GM21576 (cell line): ENCODE measurements around the gene TCEAL4.

Experiments used
- ATAC-seq: cut with Tn5 transposase; IDR thresholded peaks from one replicate; pipeline ENCODE4 v1.9.1; 2021; ENCODE audit warnings: mild to moderate bottlenecking, moderate library complexity; ENCODE audit not compliant: unreplicated experiment

The TCEAL4 gene

GRCh38 chrX:103585411-103586313 is at the start of gene TCEAL4:
TSS of gene TCEAL4 (plus strand) at chrX:103585515. CDS start at chrX:103586676, 1,161 bp downstream.
- peak; percentile 84 for ATAC-seq

GRCh38 chrX:103536071-103536470 is 49.2 kb upstream of the TCEAL4 start:
- ATAC-seq = no peak

- ATAC-seq = no peak
Observed at GRCh38 chrX:103536732-103537131, 48.6 kb upstream of the TCEAL4 start.

GRCh38 chrX:103537871-103538387 is 47.4 kb upstream of the TCEAL4 start:
- ATAC-seq = no peak

GRCh38 chrX:103538728-103539127 is 46.6 kb upstream of the TCEAL4 start:
- no peak for ATAC-seq

- ATAC-seq = no peak
Observed at GRCh38 chrX:103539695-103540094, 45.6 kb upstream of the TCEAL4 start.

GRCh38 chrX:103540145-103540544 is 45.2 kb upstream of the TCEAL4 start:
- ATAC-seq = no peak

- ATAC-seq = no peak
Observed at GRCh38 chrX:103549916-103550315, 35.4 kb upstream of the TCEAL4 start.

GRCh38 chrX:103550415-103551051 is 34.8 kb upstream of the TCEAL4 start:
- no peak for ATAC-seq

GRCh38 chrX:103552236-103552635 is 33.1 kb upstream of the TCEAL4 start:
- ATAC-seq = no peak

GRCh38 chrX:103554687-103555424 is 30.5 kb upstream of the TCEAL4 start:
- peak; percentile 95 for ATAC-seq

- ATAC-seq = no peak
Observed at GRCh38 chrX:103556963-103557612, 28.2 kb upstream of the TCEAL4 start.

GRCh38 chrX:103560256-103560655 is 25.1 kb upstream of the TCEAL4 start:
- ATAC-seq = no peak

GRCh38 chrX:103562801-103563200 is 22.5 kb upstream of the TCEAL4 start:
- no peak for ATAC-seq

GRCh38 chrX:103565197-103565596 is 20.1 kb upstream of the TCEAL4 start:
- ATAC-seq = no peak

GRCh38 chrX:103565752-103566151 is 19.6 kb upstream of the TCEAL4 start:
- ATAC-seq = no peak

GRCh38 chrX:103571121-103571520 is 14.2 kb upstream of the TCEAL4 start:
- ATAC-seq = no peak

- ATAC-seq = no peak
Observed at GRCh38 chrX:103571726-103572125, 13.6 kb upstream of the TCEAL4 start.

GRCh38 chrX:103573202-103573601 is 12.1 kb upstream of the TCEAL4 start:
- ATAC-seq = no peak

GRCh38 chrX:103584596-103584995 is 719 bp upstream of the TCEAL4 start:
- ATAC-seq = no peak

GRCh38 chrX:103586314-103586646 is 965 bp downstream of the TCEAL4 start:
- peak; percentile 29 for ATAC-seq
